Keratinocyte (primary cell): ENCODE results near the gene GHITM.
"Not testable (repeated sequence)": the region's sequence is repeated elsewhere in the genome, so short reads cannot be mapped to it uniquely, and the experiment has no call there.

Source experiments
- CTCF ChIP-seq, 3 experiments: IDR thresholded peaks in 1 of 3; conservative IDR thresholded peaks in 1 of 3; optimal IDR thresholded peaks in 1 of 3; 2 replicates in 2 of 3; 3 replicates in 1 of 3; pipeline versions ENCODE3 to v1.5.1; 2011; ENCODE audit warnings: low read length in 3 of 3, mild to moderate bottlenecking in 3 of 3, moderate library complexity in 2 of 3, control low read depth in 1 of 3, inconsistent platforms in 1 of 3; ENCODE audit not compliant: insufficient read depth in 2 of 3; ENCODE audit errors: extremely low read depth in 1 of 3
- EZH2 ChIP-seq: IDR thresholded peaks from one replicate; pipeline ENCODE4 v1.6.1; 2012; ENCODE audit warnings: inconsistent platforms, mild to moderate bottlenecking, low read length, moderate library complexity

- TF ChIP-seq EZH2; CTCF (optimal IDR thresholded peaks at IDR 0.05 in 1 of 3, IDR thresholded peaks at IDR 0.05 in 1 of 3, conservative IDR thresholded peaks at IDR 0.05 in 1 of 3; ENCODE audit: extremely low read depth in 1 of 3, insufficient read depth in 2 of 3, low read length in 3 of 3): not testable (repeated sequence)
Measured at GRCh38 chr10:84167289-84167653, 28.0 kb downstream of the GHITM start.
